Loucy (cell line): Measurements from ENCODE around the gene PTER.

Source experiments
- H2AFZ ChIP-seq: fragments of 200-600 bp; sonication (generic); 2 replicates; pipeline ENCODE4 v1.6.0; 2016; ENCODE audit warnings: antibody characterized with exemption, mild to moderate bottlenecking, low read length, moderate library complexity
- H3F3A ChIP-seq: fragments of 200-600 bp; 2 replicates; pipeline ENCODE4 v1.6.0; 2016; ENCODE audit warnings: antibody characterized with exemption, low read depth, mild to moderate bottlenecking
- H3K27me3 ChIP-seq: fragments of 200-600 bp; sonication (generic); 2 replicates; pipeline ENCODE4 v1.6.1; 2014; ENCODE audit warnings: low read length, mild to moderate bottlenecking; ENCODE audit not compliant: insufficient read depth, poor library complexity, severe bottlenecking
- H3K36me3 ChIP-seq: fragments of 200-600 bp; sonication (generic); 2 replicates; pipeline ENCODE4 v1.6.1; 2016; ENCODE audit warnings: low read length; ENCODE audit not compliant: insufficient read depth
- H3K4me1 ChIP-seq: fragments of 200-600 bp; sonication (generic); 2 replicates; pipeline ENCODE4 v1.5.1; 2014; ENCODE audit warnings: low read length, mild to moderate bottlenecking; ENCODE audit not compliant: insufficient read depth, poor library complexity, severe bottlenecking
- H3K4me2 ChIP-seq: fragments of 200-600 bp; sonication (generic); 2 replicates; pipeline ENCODE4 v1.6.0; 2014; ENCODE audit warnings: antibody characterized with exemption, low read length, low read depth, mild to moderate bottlenecking; ENCODE audit not compliant: poor library complexity, severe bottlenecking
- H3K4me3 ChIP-seq: fragments of 200-600 bp; sonication (generic); 2 replicates; pipeline ENCODE4 v1.5.1; 2014; ENCODE audit warnings: low read length, mild to moderate bottlenecking, mixed read lengths; ENCODE audit not compliant: poor library complexity, severe bottlenecking
- H3K79me2 ChIP-seq: fragments of 200-600 bp; sonication (generic); 2 replicates; pipeline ENCODE4 v1.6.1; 2014; ENCODE audit warnings: low read length; ENCODE audit not compliant: insufficient read depth
- H3K9ac ChIP-seq: fragments of 200-600 bp; sonication (generic); 2 replicates; pipeline ENCODE4 v1.6.0; 2014; ENCODE audit warnings: mild to moderate bottlenecking, low read depth, low read length, moderate library complexity; ENCODE audit not compliant: poor library complexity, severe bottlenecking
- H3K9me2 ChIP-seq: fragments of 200-600 bp; sonication (generic); replicated peaks from 2 replicates; pipeline ENCODE4 v1.6.1; 2016; ENCODE audit warnings: low read depth, low read length, mixed read lengths
- H3K9me3 ChIP-seq: fragments of 200-600 bp; sonication (generic); 2 replicates; pipeline ENCODE4 v1.6.1; 2014; ENCODE audit warnings: mild to moderate bottlenecking, antibody characterized with exemption, low read length, low read depth; ENCODE audit not compliant: insufficient read depth
- H4K20me1 ChIP-seq: fragments of 200-600 bp; sonication (generic); 2 replicates; pipeline ENCODE4 v1.6.0; 2014; ENCODE audit warnings: antibody characterized with exemption, low read length, mild to moderate bottlenecking; ENCODE audit not compliant: insufficient read depth, poor library complexity, severe bottlenecking
- EZH2phosphoT487 ChIP-seq: fragments of 200-600 bp; IDR thresholded peaks from 2 replicates; pipeline ENCODE4 v1.6.1; 2018; ENCODE audit warnings: antibody characterized with exemption, mild to moderate bottlenecking, moderate library complexity, borderline replicate concordance
- TF ChIP-seq, protein P1 (sequence below): fragments of 200-600 bp; sonication (generic); conservative IDR thresholded peaks from 2 replicates; pipeline ENCODE4 v1.5.1; 2014; ENCODE audit warnings: mild to moderate bottlenecking, antibody characterized with exemption, low read length

Gene PTER

GRCh38 chr10:16477757-16478156 lies 40.9 kb downstream of the PTER start:
- Histone ChIP-seq H3K9me2 (no peaks in the 10 kb centered on the region), H2AFZ (no peak overlapping the region), H3K27me3 (no peaks in the 10 kb centered on the region), H3K4me1 (no peaks in the 10 kb centered on the region), H3K79me2 (no peaks in the 10 kb centered on the region), H3K4me2 (no peak overlapping the region), H3K4me3 (no peak overlapping the region), H3K36me3 (no peaks in the 10 kb centered on the region), H3F3A (no peaks in the 10 kb centered on the region), H3K9ac (no peak overlapping the region), H3K9me3 (no peaks in the 10 kb centered on the region), H4K20me1 (no peaks in the 10 kb centered on the region)
- TF ChIP-seq, protein P1, sequence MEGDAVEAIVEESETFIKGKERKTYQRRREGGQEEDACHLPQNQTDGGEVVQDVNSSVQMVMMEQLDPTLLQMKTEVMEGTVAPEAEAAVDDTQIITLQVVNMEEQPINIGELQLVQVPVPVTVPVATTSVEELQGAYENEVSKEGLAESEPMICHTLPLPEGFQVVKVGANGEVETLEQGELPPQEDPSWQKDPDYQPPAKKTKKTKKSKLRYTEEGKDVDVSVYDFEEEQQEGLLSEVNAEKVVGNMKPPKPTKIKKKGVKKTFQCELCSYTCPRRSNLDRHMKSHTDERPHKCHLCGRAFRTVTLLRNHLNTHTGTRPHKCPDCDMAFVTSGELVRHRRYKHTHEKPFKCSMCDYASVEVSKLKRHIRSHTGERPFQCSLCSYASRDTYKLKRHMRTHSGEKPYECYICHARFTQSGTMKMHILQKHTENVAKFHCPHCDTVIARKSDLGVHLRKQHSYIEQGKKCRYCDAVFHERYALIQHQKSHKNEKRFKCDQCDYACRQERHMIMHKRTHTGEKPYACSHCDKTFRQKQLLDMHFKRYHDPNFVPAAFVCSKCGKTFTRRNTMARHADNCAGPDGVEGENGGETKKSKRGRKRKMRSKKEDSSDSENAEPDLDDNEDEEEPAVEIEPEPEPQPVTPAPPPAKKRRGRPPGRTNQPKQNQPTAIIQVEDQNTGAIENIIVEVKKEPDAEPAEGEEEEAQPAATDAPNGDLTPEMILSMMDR, result no peak
- TF ChIP-seq EZH2phosphoT487, result no peak

DNA sequence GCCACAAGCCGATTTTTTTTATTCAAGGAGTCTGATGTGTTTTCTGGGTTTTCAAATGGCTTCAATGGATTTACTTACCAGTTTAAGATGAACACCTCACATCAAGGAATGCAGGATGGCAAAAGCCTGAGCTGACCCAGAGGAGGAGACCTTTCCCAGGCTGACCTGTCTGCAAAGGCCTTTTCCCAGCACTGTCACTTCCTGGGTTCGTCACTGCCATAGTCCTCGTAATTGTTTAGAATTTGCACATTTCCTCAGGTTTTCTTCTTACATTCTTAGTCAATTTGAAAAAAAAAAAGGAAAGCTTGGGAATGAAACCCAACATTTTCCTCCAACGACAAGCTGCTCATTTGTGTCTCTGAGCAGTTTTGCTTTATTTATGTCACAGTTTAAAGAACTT lies 42.0 kb downstream of the PTER start:
- H3K9me2 ChIP-seq, result no peaks in the 10 kb centered on the region
- no peaks in the 10 kb centered on the region for H4K20me1 ChIP-seq
- H3K9me3 ChIP-seq, result no peaks in the 10 kb centered on the region
- no peak overlapping the region for H3K4me2 ChIP-seq
- H3K4me1 ChIP-seq, result no peaks in the 10 kb centered on the region
- no peak overlapping the region for H2AFZ ChIP-seq
- H3K9ac ChIP-seq, result no peak overlapping the region
- no peak overlapping the region for H3K4me3 ChIP-seq
- no peaks in the 10 kb centered on the region for H3K36me3 ChIP-seq
- TF ChIP-seq EZH2phosphoT487, result no peak
- TF ChIP-seq, protein P1, result no peak
- no peaks in the 10 kb centered on the region for H3K79me2 ChIP-seq
- no peaks in the 10 kb centered on the region for H3K27me3 ChIP-seq
- H3F3A ChIP-seq, result no peaks in the 10 kb centered on the region

DNA sequence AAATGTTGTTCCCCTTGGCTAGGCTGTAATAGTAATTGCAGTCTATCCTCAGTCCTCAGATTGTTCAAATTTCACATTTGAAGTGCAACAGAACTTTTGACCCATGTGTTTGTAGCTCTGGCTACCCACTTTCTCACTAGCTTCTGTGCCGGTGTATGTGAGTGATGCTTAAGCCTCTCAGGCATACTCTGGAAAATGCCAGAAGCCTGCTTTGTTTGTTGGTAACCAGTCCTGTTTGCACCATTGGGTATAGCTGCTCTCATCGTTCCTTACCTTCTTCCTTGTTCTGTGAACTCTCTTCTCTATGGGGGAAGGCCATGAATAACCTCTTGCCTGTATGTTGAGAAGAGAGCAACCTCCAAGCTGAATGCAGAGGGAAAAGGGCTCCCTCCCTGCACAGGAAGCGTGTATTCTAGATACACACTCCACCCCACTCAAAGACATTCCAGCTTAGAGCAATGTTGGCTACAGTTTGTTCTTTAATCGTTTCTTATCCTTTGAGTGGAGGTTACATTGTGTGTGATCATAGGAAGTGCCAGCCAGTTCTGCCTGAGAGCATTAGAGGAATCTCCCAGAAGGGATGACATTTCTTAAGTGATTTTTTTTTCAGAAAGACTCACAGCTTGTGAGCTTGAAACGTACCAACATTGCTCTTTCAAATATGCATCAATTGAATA lies 44.4 kb downstream of the PTER start:
- Histone ChIP-seq H3K79me2 (no peaks in the 10 kb centered on the region), H2AFZ (no peak overlapping the region), H3K4me1 (no peaks in the 10 kb centered on the region), H3K27me3 (no peaks in the 10 kb centered on the region), H3K9me3 (no peaks in the 10 kb centered on the region), H4K20me1 (no peaks in the 10 kb centered on the region), H3K4me2 (no peak overlapping the region), H3F3A (no peaks in the 10 kb centered on the region), H3K9me2 (no peaks in the 10 kb centered on the region), H3K36me3 (peaks cover under 1% of the 10 kb centered on the region; the same call in 1 of the 2 replicates), H3K9ac (no peak overlapping the region), H3K4me3 (no peak overlapping the region)
- TF ChIP-seq EZH2phosphoT487, result no peak
- TF ChIP-seq, protein P1, result no peak
